Measurements from ENCODE around the gene EFCAB14. TPM values are rescaled to one million over a fixed set of nuclear protein-coding genes. Genes with fewer than 3 reads are reported as not detected.
"Not testable (repeated sequence)": the region's sequence is repeated elsewhere in the genome, so short reads cannot be mapped to it uniquely, and the experiment has no call there.

The EFCAB14 gene
- total RNA-seq, 2 experiments from 2014 or later, result 39.6 to 41.6 TPM

DNA sequence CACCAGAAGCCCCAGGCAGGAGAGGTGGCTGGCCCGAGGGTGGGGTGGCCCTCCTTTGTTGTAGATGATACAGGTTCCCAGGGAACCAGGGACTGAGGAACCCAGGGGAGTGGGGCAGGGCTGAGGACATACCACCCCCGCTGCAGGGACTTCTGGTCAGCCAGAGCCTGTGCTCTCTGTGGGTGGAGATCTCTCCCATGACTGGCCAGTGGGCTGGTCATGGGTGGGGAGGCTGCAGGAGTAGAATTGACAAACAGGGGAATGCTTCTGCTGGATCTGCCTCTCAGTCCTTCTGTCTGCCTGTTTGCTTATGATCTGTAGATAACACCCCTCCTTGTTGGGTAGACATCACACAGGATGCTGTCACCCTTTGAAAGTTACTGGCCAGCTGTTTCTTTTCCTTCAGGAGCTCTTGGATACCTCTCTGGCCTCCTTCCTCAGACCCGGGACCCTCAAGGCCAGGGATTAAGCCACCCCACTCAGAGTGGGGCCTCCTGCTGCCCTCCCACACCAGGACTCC, 2.8 kb upstream of the EFCAB14 start:
- POLR2A ChIA-PET, result no interaction called here
- Mint-ChIP-seq H3K27ac (no peak overlapping the region), H3K4me1 (ENCODE audit: low read depth) (peaks cover 21% of the 10 kb centered on the region), H3K4me3 (no peak overlapping the region), H3K27me3 (peaks cover 14% of the 10 kb centered on the region), H3K9me3 (no peaks in the 10 kb centered on the region), H3K36me3 (ENCODE audit: low read depth) (peaks cover 13% of the 10 kb centered on the region)
- intact Hi-C loops (cut with micrococcal nuclease), result loop anchor here (10.0 kb wide), 1 partner anchor 107 kb away; the partner anchor contains the start of gene MOB3C
- no peak for ATAC-seq
- TF ChIP-seq, protein P1, sequence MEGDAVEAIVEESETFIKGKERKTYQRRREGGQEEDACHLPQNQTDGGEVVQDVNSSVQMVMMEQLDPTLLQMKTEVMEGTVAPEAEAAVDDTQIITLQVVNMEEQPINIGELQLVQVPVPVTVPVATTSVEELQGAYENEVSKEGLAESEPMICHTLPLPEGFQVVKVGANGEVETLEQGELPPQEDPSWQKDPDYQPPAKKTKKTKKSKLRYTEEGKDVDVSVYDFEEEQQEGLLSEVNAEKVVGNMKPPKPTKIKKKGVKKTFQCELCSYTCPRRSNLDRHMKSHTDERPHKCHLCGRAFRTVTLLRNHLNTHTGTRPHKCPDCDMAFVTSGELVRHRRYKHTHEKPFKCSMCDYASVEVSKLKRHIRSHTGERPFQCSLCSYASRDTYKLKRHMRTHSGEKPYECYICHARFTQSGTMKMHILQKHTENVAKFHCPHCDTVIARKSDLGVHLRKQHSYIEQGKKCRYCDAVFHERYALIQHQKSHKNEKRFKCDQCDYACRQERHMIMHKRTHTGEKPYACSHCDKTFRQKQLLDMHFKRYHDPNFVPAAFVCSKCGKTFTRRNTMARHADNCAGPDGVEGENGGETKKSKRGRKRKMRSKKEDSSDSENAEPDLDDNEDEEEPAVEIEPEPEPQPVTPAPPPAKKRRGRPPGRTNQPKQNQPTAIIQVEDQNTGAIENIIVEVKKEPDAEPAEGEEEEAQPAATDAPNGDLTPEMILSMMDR (IDR thresholded peaks at IDR 0.05), result no peak
- CTCF ChIA-PET, result interaction anchor here (0.9 to 2.0 kb wide), 2 partner anchors 193 to 275 kb away, joined by 3 to 6 read pairs; no protein-coding TSS in a partner anchor
- no peak for DNase-seq

DNA sequence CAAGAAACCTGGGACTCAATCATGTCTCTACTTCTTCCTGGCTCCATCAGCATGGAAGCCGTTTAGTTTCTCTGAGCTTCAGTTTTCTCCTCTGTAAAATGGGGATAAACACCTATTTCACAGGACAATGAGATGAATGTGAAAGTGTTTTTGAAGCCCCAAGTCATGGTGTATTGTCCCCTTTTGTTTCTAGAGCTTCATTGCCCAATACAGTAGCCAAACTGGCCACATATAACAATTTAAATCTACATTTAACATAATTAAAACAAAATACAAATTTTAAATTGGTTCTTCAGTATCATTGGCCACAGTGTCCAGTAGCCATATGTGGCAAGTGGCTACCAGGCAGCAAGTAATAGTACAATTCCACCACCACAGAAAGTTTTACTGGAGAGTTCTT, 2.3 kb upstream of the EFCAB14 start:
- ATAC-seq, result no peak
- CTCF ChIA-PET, result interaction anchor here (0.9 to 2.0 kb wide), 2 partner anchors 192 to 274 kb away, joined by 3 to 6 read pairs; no protein-coding TSS in a partner anchor
- Mint-ChIP-seq H3K27ac (no peak overlapping the region), H3K9me3 (no peaks in the 10 kb centered on the region), H3K27me3 (peaks cover 9% of the 10 kb centered on the region), H3K36me3 (ENCODE audit: low read depth) (peaks cover 15% of the 10 kb centered on the region), H3K4me3 (no peak overlapping the region), H3K4me1 (ENCODE audit: low read depth) (peaks cover 26% of the 10 kb centered on the region)
- POLR2A ChIA-PET, result interaction anchor here (1.3 kb wide), 1 partner anchor 188 kb away, joined by 3 read pairs; no protein-coding TSS in a partner anchor
- TF ChIP-seq, protein P1 (IDR thresholded peaks at IDR 0.05), result no peak
- DNase-seq, result no peak
- intact Hi-C loops (cut with micrococcal nuclease), result loop anchor here (10.0 kb wide), 1 partner anchor 106 kb away; the partner anchor contains the start of gene MOB3C

DNA sequence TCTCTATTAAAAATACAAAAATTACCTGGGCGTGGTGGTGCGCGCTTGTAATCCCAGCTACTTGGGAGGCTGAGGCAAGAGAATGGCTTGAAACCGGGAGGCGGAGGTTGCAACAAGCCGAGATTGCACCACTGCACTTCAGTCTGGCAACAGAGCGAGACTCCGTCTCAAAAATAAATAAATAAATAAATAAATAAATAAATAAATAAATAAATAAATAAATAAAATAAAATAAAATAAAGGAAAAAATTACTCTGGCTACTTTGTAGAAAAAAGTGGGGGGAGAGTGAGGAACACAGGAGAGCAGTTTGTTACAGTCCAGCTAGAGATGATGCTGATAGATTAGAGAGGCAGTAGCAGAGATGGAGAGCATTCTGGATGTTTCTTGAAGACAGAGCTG, 1.4 kb upstream of the EFCAB14 start:
- POLR2A ChIA-PET, result interaction anchor here (1.0 to 1.4 kb wide), 3 partner anchors 46 to 187 kb away, joined by 3 to 5 read pairs (median 3); partner anchors contain the start of gene MOB3C
- DNase-seq, H3K27me3 Mint-ChIP-seq, H3K27ac Mint-ChIP-seq, H3K4me3 Mint-ChIP-seq, H3K9me3 Mint-ChIP-seq, ATAC-seq: not testable (repeated sequence)
- CTCF ChIA-PET, result interaction anchor here (1.3 to 2.0 kb wide), 2 partner anchors 98 to 273 kb away, joined by 3 to 6 read pairs; no protein-coding TSS in a partner anchor
- intact Hi-C loops (cut with micrococcal nuclease), result loop anchor here (10.0 kb wide), 1 partner anchor 106 kb away; the partner anchor contains the start of gene MOB3C
- H3K4me1 Mint-ChIP-seq (ENCODE audit: low read depth), result peaks cover 30% of the 10 kb centered on the region
- H3K36me3 Mint-ChIP-seq (ENCODE audit: low read depth), result peaks cover 20% of the 10 kb centered on the region

- ChIA-PET CTCF (interaction anchor here (1.3 to 2.0 kb wide), 2 partner anchors 97 to 272 kb away, joined by 3 to 6 read pairs; no protein-coding TSS in a partner anchor), POLR2A (interaction anchor here (1.0 to 1.4 kb wide), 2 partner anchors 45 to 102 kb away, joined by 3 to 5 read pairs; partner anchors contain the start of gene MOB3C)
- ATAC-seq (no peak), DNase-seq (peak; percentile 14)
- no peaks in the 10 kb centered on the region for H3K9me3 Mint-ChIP-seq
- H3K27ac Mint-ChIP-seq, result peak overlapping the region; percentile 83
- H3K4me3 Mint-ChIP-seq, result peak overlapping the region; percentile 85
- no peaks in the 10 kb centered on the region for H3K27me3 Mint-ChIP-seq
- peaks cover 34% of the 10 kb centered on the region for H3K4me1 Mint-ChIP-seq (ENCODE audit: low read depth)
- H3K36me3 Mint-ChIP-seq (ENCODE audit: low read depth), result peaks cover 23% of the 10 kb centered on the region
- TF ChIP-seq, protein P1 (IDR thresholded peaks at IDR 0.05), result no peak
- intact Hi-C loops (cut with micrococcal nuclease), result loop anchor here (5.0 to 10.0 kb wide), 3 partner anchors 52 to 182 kb away; partner anchors contain the start of genes ATPAF1 and MOB3C
Observed at GRCh38 chr1:46719689-46720088, 775 bp upstream of the EFCAB14 start.

- POLR2A ChIA-PET, result interaction anchor here (2.5 kb wide), 1 partner anchor 10 kb away, joined by 9 read pairs; no protein-coding TSS in a partner anchor
- ATAC-seq, result no peak
Observed at GRCh38 chr1:46718340-46718726, 581 bp downstream of the EFCAB14 start.

More at GRCh38 chr1:46718340-46718726, 581 bp downstream of the EFCAB14 start:
- Mint-ChIP-seq H3K27me3 (no peaks in the 10 kb centered on the region), H3K27ac (peak overlapping the region; percentile 90), H3K9me3 (no peaks in the 10 kb centered on the region), H3K4me3 (peak overlapping the region; percentile 85), H3K4me1 (ENCODE audit: low read depth) (peaks cover 34% of the 10 kb centered on the region), H3K36me3 (ENCODE audit: low read depth) (peaks cover 23% of the 10 kb centered on the region)
- TF ChIP-seq, protein P1 (IDR thresholded peaks at IDR 0.05), result no peak
- CTCF ChIA-PET, result interaction anchor here (0.9 to 1.2 kb wide), 2 partner anchors 10 to 189 kb away, joined by 3 read pairs; no protein-coding TSS in a partner anchor
- DNase-seq, result no peak
- intact Hi-C loops (cut with micrococcal nuclease), result loop anchor here (5.0 kb wide), 2 partner anchors 51 to 181 kb away; partner anchors contain the start of gene ATPAF1
